Measurements from ENCODE around the gene CTNND2. TPM values are rescaled to one million over a fixed set of nuclear protein-coding genes. Genes with fewer than 3 reads are reported as not detected.
A peak's percentile ranks its signal among the peaks of the same experiment; 100 is the strongest.

CTNND2 gene
- total RNA-seq, 1 donor from 2014 or later = not detected

DNA sequence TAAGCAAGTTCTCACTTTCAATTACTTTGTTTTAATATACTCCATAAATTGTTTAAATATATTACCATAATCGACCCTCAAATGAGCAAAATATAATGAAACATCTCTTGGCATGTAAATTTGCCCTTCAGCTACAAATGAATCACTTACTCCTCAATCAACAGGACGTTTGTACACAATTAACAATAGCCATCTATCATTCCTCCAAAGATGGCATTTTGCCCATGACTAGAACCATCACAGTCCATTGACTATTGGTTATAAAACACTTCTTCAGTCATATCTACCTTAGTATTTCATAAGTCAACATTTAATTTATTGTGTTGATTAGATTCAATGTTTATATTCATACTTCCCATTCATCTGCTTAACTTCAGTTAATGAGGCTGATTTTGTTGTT lies 127.2 kb downstream of the CTNND2 start:
- no peak for DNase-seq

DNA sequence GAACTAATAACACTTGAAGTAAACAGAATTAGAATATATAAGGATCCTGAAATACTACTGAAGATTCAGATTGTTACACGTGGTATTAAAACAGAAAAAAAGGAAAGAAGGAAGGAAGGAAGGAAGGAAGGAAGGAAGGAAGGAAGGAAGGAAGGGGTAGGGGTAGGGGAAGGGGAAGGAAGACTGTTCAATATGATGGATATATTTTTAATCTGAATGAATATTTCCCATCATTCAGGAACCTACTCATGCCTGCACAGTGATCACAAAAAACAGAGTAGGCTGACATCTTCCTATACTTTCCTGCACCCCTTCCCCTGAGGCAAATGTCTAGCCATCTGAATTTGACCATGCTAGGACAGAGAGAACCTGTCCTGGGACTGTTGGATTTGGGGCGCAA lies 133.9 kb downstream of the CTNND2 start:
- no peak for DNase-seq

DNA sequence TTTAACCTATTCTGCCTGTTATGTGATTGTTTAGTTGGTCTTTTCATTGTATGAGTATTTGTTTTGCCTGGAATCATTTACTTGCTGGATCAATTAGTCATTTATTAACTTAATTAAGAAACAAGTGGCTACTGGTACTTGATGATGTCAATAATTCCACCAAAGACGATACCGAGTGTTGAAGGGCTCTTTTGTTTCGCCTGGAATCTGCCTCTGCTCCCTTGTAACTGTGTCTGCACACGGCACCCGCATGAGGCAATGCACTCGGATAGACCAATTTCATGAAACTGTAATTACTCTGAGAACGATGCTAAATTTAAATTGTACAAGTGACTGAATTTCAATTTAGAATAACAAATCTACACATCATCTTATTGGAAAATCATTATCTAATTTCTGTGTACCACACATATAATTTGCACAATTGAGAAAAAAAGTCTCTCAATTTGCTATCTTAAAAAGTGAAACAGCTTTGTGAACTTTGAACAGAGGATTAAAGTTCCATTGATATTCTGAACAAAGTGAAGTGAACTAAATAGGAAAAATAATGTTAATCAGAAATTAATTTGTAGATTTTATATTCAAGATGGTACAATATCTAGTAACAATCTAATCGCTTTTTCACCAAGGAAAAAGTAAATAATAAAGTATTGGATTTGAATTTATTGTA lies 143.2 kb downstream of the CTNND2 start:
- no peak for DNase-seq

DNA sequence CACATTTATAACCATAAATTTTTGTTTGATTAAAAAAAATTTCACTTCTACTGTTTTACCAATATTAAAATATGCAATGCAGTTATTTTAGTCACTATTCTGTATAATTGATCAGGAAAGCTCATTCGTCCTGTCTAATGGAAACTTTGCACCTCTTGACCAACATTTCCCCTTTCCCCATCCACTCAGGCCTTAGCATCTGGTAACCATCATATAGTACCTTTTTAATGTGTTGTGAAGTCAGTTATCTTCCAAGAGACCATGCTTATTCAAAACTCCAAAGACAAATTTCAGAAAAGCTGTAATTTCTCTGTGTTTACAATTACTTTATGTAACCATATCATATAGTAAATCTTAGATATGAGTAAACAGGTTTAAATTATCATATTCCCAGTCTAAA lies 145.9 kb downstream of the CTNND2 start:
- no peak for DNase-seq

DNA sequence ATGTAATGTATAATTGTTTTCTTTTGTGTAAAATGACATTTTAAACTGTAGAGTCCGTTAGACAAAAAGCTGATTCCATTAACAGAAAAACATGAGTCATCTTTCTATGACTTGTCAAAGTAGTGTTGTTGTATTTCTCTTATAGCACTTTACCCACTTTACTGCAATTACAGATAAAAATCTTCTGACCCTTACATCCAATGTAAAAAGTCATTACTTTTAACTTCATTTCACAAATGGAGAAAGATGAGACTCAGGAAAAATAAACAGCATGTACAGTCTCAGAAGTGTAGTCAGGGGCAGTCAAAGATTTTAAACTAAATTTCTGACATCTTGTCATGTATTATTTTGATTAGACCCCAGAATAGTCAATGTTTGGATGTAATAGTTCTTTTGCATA lies 146.6 kb downstream of the CTNND2 start:
- no peak for DNase-seq

DNA sequence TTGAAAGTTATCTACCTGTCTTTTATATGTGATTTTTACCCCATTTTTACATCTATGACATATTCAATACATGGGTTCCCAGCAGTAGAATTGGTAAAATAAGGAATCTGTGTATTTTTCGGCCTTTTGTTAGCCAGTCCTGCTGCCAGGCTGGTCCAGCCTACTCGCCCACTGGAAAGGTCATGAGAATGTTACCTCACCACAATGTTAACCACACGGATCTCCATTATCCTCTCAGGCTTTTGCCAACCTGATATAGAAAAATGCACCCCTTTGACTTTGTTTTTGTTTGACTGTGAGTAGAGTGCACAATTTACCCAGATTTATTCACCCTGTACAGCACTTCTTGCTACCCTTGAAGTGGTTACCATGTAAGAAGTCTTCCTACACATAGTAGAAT lies 167.2 kb downstream of the CTNND2 start:
- DNase-seq = no peak

DNA sequence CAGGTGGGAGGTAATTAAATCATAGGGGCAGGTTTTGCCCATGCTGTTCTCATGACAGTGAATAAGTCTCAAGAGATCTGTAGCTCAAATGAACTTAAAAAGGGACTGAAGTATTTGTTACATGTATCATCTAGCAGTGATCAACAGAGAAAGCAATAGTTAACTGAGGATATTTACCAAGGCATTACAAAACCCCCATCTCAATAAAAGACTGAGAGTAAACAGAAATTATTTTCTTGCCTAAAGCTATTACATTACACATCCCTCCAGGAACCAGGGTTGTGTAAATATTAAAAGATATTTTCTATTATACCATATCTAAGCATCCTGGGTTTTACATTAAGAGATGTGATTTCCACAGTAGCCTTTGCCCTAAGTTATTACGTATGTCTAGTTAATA lies 169.9 kb downstream of the CTNND2 start:
- DNase-seq = no peak

DNA sequence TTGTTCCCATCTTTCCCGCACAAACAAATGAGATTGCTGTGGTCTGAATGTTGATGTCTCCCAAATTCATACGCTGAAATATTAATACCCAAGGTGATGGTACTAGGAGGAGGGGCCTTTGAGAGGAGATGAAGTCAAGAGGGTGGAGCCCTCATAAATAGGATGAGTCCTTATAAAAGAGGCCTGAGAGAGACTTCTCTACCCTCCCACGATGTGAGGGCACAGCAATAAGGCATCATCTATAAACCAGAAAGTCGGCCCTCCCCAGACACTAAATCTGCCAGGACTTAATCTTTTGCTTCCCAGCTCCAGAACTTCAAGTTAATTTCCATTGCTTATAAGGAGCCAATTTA lies 170.4 kb downstream of the CTNND2 start:
- no peak for DNase-seq

DNA sequence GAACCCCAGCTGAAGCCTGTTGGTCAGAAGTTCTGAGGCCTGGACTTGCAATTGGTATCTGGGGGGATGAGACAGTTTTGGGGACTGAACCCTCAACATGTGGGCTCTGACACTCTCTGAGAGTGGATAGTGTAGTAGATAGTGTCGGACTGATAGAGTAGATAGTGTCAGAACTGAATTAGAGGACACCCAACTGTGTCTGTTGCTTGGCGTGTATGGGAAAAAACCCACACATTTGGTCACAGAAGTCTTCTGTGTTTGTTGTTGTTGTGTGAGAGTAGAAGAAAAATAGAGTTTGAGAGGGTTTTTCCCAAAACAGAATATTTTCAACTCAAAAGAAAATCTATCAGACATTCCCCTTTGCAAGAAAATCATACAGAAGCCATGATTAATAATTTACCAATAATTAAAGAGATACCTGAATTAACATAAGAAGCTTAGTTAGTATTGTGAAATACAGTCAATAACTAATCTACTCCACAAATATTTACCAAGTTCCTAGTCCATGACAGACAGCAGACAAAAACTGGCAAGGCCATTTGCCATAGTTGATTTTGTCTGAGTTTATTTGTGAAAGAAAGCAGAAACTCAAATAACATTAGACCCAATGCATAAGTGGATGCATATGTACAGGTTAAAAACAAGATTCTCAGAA lies 170.9 kb downstream of the CTNND2 start:
- no peak for DNase-seq

DNA sequence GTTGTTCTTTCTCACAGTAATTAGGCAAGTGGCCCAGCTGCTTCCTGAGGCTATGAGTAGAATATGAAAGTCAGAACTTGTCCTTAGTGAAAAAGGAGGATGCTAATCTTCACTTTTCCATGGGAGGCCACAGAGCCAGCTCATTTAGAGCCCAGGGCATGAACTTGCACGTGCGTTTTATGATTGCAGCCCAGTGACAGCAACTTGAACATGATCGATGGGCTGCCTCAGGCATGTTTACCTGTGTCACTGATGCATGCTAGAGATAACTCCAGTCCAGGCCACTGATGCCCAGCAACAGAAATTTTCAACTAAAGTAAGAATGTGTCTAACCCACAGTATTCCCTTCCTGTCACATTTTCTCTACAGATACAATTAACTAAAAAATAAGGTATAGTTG lies 179.3 kb downstream of the CTNND2 start:
- no peak for DNase-seq

DNA sequence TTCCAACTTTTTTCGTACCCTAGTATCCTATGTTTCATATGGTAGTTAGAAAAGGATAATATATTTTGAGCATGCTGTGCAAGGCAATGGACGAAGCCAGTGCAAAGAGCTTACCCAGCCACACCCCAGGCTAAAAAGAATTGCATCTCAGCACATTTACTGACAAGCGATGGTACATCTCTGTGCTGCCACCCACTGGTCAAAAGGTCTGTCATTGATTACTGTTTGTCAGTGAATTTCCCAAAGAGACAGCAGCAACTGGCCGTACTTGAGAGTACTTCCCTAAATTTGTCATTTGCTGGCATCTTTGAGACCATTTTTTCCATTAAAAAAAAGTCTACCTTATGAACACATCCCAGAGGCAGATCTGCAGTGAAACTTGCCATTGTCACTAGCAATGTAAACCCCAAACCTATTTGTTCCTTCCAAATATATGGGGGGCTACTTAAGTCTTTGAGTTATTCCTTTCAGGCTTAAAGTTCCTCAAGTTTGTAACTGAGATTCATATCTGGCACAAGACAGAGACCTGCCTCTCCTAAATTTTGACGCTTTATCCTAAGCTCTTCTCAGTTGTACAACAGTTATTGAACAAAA lies 184.3 kb downstream of the CTNND2 start:
- peak; percentile 0 for DNase-seq

DNA sequence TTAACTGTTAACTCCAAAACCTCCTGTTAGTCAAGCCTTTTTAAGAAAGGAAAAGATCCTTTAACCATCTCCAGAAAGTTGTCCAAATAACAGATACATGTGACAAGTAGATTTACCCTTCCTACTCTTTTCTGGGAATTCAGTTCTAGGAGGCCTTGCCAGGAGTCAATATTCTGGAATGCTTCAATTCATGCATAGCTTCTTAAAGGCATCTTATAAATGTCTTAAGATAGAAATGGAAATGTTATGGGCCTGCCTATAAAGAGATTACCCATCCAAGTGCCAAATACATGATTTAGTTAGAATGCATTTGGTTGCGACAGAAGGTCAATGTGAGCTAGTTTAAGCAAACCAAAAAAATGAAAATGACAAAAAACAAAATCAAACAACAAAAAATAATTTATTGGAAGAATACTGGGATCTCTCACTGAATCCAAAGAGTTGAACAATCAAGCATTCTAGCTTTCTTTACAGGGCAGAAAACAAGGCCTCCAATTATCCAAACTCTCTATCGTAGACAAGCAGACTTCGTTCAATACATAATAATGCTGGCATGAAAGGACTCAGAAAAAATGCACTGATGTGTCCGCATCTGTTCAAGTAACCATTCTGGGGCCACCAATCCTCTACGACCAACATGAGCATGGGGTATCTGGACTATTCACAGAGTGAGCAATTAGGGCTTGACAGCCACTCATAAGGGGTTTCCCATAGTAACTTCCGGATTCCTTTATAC lies 188.6 kb downstream of the CTNND2 start:
- no peak for DNase-seq

DNA sequence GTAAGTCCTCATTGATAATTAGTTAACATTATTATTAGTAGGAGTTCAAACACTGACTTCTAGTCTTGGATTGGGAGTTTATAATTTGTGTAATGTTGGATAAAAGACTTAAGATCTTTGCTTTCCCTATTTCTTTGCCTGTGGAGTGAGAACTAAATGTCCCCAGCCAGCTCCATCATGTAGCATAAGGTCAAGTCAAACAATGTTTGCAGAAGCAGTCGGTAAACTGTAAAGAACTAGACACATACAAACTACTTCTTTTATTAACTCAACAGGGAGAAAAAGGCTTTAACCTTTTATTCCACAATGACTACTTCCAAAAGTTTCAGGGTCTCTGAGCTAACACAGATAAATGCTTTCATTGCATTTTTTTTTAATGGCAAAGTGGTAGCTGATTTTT lies 192.3 kb downstream of the CTNND2 start:
- no peak for DNase-seq

DNA sequence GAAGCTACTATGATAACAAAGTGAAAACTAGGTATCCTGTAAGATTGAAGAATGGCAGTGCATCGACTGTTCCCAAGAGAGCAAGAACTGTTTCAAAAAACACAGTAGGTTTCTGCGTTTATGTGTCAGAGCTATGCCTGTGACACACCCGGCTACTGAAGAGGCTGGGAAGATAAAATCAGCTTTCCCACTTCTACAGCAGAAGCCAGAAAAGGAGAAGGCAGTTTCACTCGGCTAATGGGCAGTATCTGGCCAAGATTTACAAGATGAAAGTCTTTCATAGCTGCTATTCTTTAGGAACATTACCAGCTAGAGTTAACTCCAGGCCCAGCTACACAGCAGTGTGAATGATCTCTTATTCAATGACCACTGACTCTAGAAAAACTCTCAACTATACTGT lies 195.2 kb downstream of the CTNND2 start:
- DNase-seq = no peak

DNA sequence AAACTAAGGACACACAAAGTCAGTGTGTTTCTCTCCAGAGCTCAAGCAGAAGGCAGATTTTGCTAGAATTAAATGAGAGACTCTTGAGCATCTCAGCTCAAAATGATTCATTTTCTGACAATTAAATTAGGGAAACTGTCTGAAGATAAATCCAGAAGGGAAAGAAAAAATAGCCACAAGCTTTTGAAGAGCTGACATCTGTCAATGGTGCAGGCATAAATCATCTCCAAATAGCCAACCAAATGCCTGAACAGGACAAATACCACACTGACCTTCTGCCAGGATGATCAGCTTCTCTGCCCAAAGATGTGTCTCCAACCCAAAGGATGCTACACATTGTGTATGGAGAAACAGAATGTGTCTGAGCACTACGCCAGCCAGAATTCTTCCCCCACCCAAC lies 199.3 kb downstream of the CTNND2 start:
- no peak for DNase-seq

DNA sequence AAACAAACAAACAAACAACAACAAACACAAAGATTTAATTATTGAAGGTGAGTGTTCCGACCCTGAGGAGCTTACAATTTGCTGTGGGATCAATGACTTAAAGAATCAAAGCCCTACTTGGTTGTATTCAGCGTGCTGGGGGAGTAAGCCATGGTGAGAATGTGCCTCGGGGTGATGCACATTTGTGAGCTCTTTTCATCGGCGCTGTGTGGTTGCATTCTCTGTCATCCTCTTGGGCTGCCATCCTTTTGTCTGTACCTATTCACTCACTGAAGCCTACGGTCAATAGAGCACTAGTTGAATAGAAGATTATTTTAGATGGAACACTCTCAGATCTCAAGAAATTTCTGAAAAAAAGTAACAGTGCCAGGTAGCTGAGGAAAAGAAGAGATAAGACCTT lies 203.9 kb downstream of the CTNND2 start:
- no peak for DNase-seq

DNA sequence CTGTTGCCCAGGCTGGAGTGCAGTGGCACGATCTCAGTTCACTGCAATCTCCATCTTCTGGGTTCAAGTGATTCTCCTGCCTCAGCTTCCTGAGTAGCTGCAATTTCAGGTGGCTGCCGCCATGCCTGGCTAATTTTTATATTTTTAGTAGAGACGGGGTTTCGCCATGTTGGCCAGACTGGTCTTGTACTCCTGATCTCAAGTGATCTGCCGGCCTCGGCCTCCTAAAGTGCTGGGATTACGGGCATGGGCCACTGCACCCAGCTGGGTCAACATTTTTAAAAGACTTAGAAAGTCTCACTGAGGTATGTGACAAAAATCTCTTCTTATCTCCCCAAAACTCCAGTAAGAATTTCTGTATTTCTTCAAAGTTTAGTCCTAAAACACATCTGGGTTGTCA lies 211.6 kb downstream of the CTNND2 start:
- DNase-seq = no peak

DNA sequence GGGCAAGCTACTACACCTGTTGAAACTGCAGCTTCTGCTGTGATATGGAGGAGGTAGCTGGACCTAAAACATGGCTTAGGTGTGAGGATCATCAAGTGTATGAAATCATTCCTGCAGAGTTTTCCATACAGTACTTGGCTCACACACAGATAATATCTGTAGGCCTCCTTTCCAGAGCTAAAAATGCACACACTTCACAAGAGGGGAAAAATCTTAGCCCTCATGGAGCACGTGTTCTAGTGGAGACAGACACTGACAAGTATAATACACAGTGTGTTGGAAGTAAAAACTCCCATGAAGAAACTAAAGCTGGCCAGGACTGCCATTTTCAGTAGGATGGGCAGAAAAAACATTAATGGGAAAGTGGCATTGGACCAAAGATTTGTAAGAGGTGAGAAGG lies 216.7 kb downstream of the CTNND2 start:
- no peak for DNase-seq

DNA sequence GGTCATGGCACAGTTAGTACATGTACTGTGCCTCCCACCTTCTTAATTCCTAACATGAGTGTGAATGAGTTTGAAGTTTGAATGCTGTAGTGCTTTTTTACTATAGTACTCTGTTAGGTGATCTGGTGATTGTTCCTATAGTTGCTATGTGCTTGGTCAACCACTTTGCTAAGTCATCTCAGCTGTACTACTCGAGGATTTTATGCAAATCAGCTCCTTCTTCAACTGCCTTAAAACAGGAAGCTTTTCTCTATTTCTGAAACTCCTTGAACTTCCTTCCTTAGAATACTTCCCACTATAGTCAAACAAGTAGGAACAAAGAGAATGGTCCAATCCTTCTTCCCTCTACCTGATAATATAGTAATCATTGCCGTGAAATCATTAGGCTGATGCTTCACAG lies 219.6 kb downstream of the CTNND2 start:
- no peak for DNase-seq

DNA sequence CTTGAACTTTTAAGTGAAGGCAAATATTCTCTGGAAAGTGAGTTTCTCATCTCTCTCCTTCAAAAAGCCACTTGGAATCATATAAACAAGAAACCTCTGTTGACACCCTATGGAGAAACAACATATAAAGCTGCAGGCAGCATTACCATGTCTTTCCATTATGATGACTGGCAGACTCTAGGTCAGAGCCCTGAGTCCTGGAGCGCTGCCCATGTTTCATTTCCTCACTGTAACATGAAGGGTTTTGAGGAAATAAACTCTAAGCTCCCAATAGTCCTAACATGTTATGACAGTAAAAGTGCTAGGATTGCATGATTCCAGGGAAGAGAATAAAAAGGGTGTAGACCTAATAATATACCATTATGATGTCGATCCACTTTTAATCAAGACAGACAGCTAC lies 220.6 kb downstream of the CTNND2 start:
- DNase-seq = no peak

DNA sequence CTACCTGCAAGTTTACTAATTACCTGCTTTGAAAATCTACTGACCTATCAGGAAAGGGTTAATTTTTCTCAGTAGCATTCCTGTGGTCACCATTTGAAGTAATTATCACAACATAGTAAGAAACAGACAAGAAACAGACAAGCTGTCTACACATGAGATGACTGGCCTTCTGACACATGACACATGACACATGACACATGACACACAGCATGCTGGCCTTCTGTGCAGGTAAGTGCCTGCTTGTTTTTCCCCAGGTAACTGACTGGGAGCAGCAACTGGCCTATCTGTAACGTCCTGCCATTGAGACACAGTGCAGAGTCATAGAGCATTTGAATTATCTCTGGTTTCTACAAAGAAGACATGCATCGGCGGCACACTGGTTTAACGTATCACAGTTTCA lies 222.4 kb downstream of the CTNND2 start:
- no peak for DNase-seq

DNA sequence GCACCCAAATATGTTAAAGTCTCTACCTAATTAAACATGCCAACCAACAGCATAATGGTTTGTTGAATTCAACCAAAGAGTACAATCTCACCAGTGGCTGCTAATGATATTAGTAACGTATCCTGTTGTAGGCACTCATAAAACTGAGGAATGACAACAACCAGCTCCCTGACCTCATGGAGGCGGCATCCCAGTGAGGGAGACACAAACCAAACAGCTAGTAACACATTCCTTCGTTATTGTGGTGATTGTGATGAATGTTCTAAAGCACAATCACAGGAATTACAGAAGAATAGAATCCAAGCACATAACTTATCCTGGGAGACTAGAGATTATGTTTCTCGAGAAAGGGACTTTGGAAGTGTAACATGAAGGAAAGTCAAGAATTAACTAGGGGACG lies 224.6 kb downstream of the CTNND2 start:
- DNase-seq = no peak

DNA sequence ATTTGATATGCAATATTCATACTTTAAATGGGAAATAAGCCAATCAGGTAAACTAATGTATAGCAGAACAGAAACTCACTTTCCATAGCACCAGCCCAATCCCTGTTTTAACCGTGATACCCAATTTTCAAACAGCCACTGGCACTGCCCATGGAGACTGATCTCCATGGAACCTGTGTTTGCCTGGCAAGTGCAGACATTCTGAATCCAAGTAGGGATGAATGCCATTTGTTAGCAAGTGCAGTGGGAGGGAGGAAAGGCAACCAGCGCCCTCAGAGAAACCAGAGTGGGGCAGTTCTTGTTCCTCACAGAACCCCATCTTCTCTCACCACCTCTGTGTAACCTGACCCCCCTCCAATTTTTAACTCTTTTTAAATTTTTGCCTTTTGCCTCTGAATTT lies 229.1 kb downstream of the CTNND2 start:
- DNase-seq = no peak

Measured in dermis blood vessel endothelial cell (primary cell).